Measurements from ENCODE around the gene CDKN1A.

Gene CDKN1A

GRCh38 chr6:36676141-36677058, 2.1 kb upstream of the CDKN1A start:
- no peaks in the 10 kb centered on the region for H3K36me3 ChIP-seq (ENCODE audit: control insufficient read depth, insufficient read depth, low read length)
- no peak overlapping the region for H3K4me3 ChIP-seq (ENCODE audit: insufficient read depth, low read depth, low read length, poor library complexity, severe bottlenecking)
- peaks cover 21% of the 10 kb centered on the region for H3K4me1 ChIP-seq (ENCODE audit: control insufficient read depth, insufficient read depth, low read length, poor library complexity, severe bottlenecking)
- H3K9me3 ChIP-seq (ENCODE audit: control insufficient read depth, low read length): no peaks in the 10 kb centered on the region
- H3K27me3 ChIP-seq (replicated peaks; ENCODE audit: control insufficient read depth, insufficient read depth, low read length, poor library complexity, severe bottlenecking): no peaks in the 10 kb centered on the region
- no peak overlapping the region for H3K27ac ChIP-seq (ENCODE audit: insufficient read depth, low read length, poor library complexity, severe bottlenecking)
- DNase-seq: no peak

GRCh38 chr6:36677059-36677749, 1.3 kb upstream of the CDKN1A start:
- Histone ChIP-seq H3K4me1 (ENCODE audit: control insufficient read depth, insufficient read depth, low read length, poor library complexity, severe bottlenecking) (peaks cover 27% of the 10 kb centered on the region), H3K36me3 (ENCODE audit: control insufficient read depth, insufficient read depth, low read length) (no peaks in the 10 kb centered on the region), H3K27me3 (replicated peaks; ENCODE audit: control insufficient read depth, insufficient read depth, low read length, poor library complexity, severe bottlenecking) (no peaks in the 10 kb centered on the region), H3K9me3 (ENCODE audit: control insufficient read depth, low read length) (no peaks in the 10 kb centered on the region), H3K4me3 (ENCODE audit: insufficient read depth, low read depth, low read length, poor library complexity, severe bottlenecking) (no peak overlapping the region), H3K27ac (ENCODE audit: insufficient read depth, low read length, poor library complexity, severe bottlenecking) (no peak overlapping the region)
- no peak for DNase-seq

GRCh38 chr6:36677753-36678487, 594 bp upstream of the CDKN1A start:
- peaks cover 34% of the 10 kb centered on the region for H3K4me1 ChIP-seq (ENCODE audit: control insufficient read depth, insufficient read depth, low read length, poor library complexity, severe bottlenecking)

GRCh38 chr6:36679043-36679833, 724 bp downstream of the CDKN1A start:
- Histone ChIP-seq H3K4me1 (ENCODE audit: control insufficient read depth, insufficient read depth, low read length, poor library complexity, severe bottlenecking) (peaks cover 44% of the 10 kb centered on the region), H3K27ac (ENCODE audit: insufficient read depth, low read length, poor library complexity, severe bottlenecking) (peak overlapping the region; percentile 81)

More at GRCh38 chr6:36677753-36678487, 594 bp upstream of the CDKN1A start:
- Histone ChIP-seq H3K9me3 (ENCODE audit: control insufficient read depth, low read length) (no peaks in the 10 kb centered on the region), H3K36me3 (ENCODE audit: control insufficient read depth, insufficient read depth, low read length) (no peaks in the 10 kb centered on the region), H3K4me3 (ENCODE audit: insufficient read depth, low read depth, low read length, poor library complexity, severe bottlenecking) (peak overlapping the region; percentile 95), H3K27ac (ENCODE audit: insufficient read depth, low read length, poor library complexity, severe bottlenecking) (peak overlapping the region; percentile 81), H3K27me3 (replicated peaks; ENCODE audit: control insufficient read depth, insufficient read depth, low read length, poor library complexity, severe bottlenecking) (no peaks in the 10 kb centered on the region)
- no peak for DNase-seq

GRCh38 chr6:36682328-36683144, 4.0 kb downstream of the CDKN1A start:
- H3K36me3 ChIP-seq (ENCODE audit: control insufficient read depth, insufficient read depth, low read length): peaks cover 17% of the 10 kb centered on the region
- H3K27me3 ChIP-seq (replicated peaks; ENCODE audit: control insufficient read depth, insufficient read depth, low read length, poor library complexity, severe bottlenecking): no peaks in the 10 kb centered on the region
- H3K4me1 ChIP-seq (ENCODE audit: control insufficient read depth, insufficient read depth, low read length, poor library complexity, severe bottlenecking): peaks cover 44% of the 10 kb centered on the region
- H3K4me3 ChIP-seq (ENCODE audit: insufficient read depth, low read depth, low read length, poor library complexity, severe bottlenecking): peak overlapping the region; percentile 24
- no peaks in the 10 kb centered on the region for H3K9me3 ChIP-seq (ENCODE audit: control insufficient read depth, low read length)
- peak; percentile 85 to 89 (median 89) for DNase-seq
- peak overlapping the region; percentile 69 for H3K27ac ChIP-seq (ENCODE audit: insufficient read depth, low read length, poor library complexity, severe bottlenecking)

More at GRCh38 chr6:36679043-36679833, 724 bp downstream of the CDKN1A start:
- Histone ChIP-seq H3K9me3 (ENCODE audit: control insufficient read depth, low read length) (no peaks in the 10 kb centered on the region), H3K36me3 (ENCODE audit: control insufficient read depth, insufficient read depth, low read length) (peaks cover under 1% of the 10 kb centered on the region), H3K4me3 (ENCODE audit: insufficient read depth, low read depth, low read length, poor library complexity, severe bottlenecking) (peak overlapping the region; percentile 95), H3K27me3 (replicated peaks; ENCODE audit: control insufficient read depth, insufficient read depth, low read length, poor library complexity, severe bottlenecking) (no peaks in the 10 kb centered on the region)
- DNase-seq: peak; percentile 27 to 32 (median 31)

- Histone ChIP-seq H3K27ac (ENCODE audit: insufficient read depth, low read length, poor library complexity, severe bottlenecking) (peak overlapping the region; percentile 69), H3K4me1 (ENCODE audit: control insufficient read depth, insufficient read depth, low read length, poor library complexity, severe bottlenecking) (peaks cover 38% of the 10 kb centered on the region)
Observed at GRCh38 chr6:36683145-36683655, 4.7 kb downstream of the CDKN1A start.

GRCh38 chr6:36683656-36684446, 5.3 kb downstream of the CDKN1A start:
- Histone ChIP-seq H3K9me3 (ENCODE audit: control insufficient read depth, low read length) (no peaks in the 10 kb centered on the region), H3K4me1 (ENCODE audit: control insufficient read depth, insufficient read depth, low read length, poor library complexity, severe bottlenecking) (peaks cover 34% of the 10 kb centered on the region), H3K4me3 (ENCODE audit: insufficient read depth, low read depth, low read length, poor library complexity, severe bottlenecking) (no peak overlapping the region), H3K27ac (ENCODE audit: insufficient read depth, low read length, poor library complexity, severe bottlenecking) (peak overlapping the region; percentile 69), H3K27me3 (replicated peaks; ENCODE audit: control insufficient read depth, insufficient read depth, low read length, poor library complexity, severe bottlenecking) (no peaks in the 10 kb centered on the region), H3K36me3 (ENCODE audit: control insufficient read depth, insufficient read depth, low read length) (peaks cover 17% of the 10 kb centered on the region)
- DNase-seq: no peak

More at GRCh38 chr6:36683145-36683655, 4.7 kb downstream of the CDKN1A start:
- H3K9me3 ChIP-seq (ENCODE audit: control insufficient read depth, low read length): no peaks in the 10 kb centered on the region
- H3K27me3 ChIP-seq (replicated peaks; ENCODE audit: control insufficient read depth, insufficient read depth, low read length, poor library complexity, severe bottlenecking): no peaks in the 10 kb centered on the region
- no peak for DNase-seq
- no peak overlapping the region for H3K4me3 ChIP-seq (ENCODE audit: insufficient read depth, low read depth, low read length, poor library complexity, severe bottlenecking)
- H3K36me3 ChIP-seq (ENCODE audit: control insufficient read depth, insufficient read depth, low read length): peaks cover 17% of the 10 kb centered on the region

- H3K36me3 ChIP-seq (ENCODE audit: control insufficient read depth, insufficient read depth, low read length): peaks cover 17% of the 10 kb centered on the region
- H3K27me3 ChIP-seq (replicated peaks; ENCODE audit: control insufficient read depth, insufficient read depth, low read length, poor library complexity, severe bottlenecking): no peaks in the 10 kb centered on the region
- H3K9me3 ChIP-seq (ENCODE audit: control insufficient read depth, low read length): no peaks in the 10 kb centered on the region
- H3K27ac ChIP-seq (ENCODE audit: insufficient read depth, low read length, poor library complexity, severe bottlenecking): no peak overlapping the region
- H3K4me1 ChIP-seq (ENCODE audit: control insufficient read depth, insufficient read depth, low read length, poor library complexity, severe bottlenecking): peaks cover 31% of the 10 kb centered on the region
- H3K4me3 ChIP-seq (ENCODE audit: insufficient read depth, low read depth, low read length, poor library complexity, severe bottlenecking): no peak overlapping the region
- DNase-seq: no peak
Observed at GRCh38 chr6:36684447-36684812, 5.9 kb downstream of the CDKN1A start.

Measured in effector memory CD4-positive, alpha-beta T cell (primary cell).